B cell (primary cell): ENCODE results near the gene SERGEF.

Source experiments
- CTCF ChIP-seq: fragments of 200-600 bp; IDR thresholded peaks from one replicate; pipeline ENCODE4 v1.8.0; 2022; ENCODE audit warnings: antibody characterized with exemption, mild to moderate bottlenecking
- EZH2 ChIP-seq: IDR thresholded peaks from 2 replicates; pipeline ENCODE4 v1.6.1; 2012; ENCODE audit warnings: borderline replicate concordance, low read depth, mild to moderate bottlenecking, moderate library complexity, low read length; ENCODE audit not compliant: insufficient read depth, poor library complexity, severe bottlenecking

GRCh38 chr11:17741487-17741886 is 271.4 kb downstream of the SERGEF start:
- TF ChIP-seq EZH2 (no peak), CTCF (no peak)
